HL-60 (cell line): ENCODE measurements around the gene MS4A18.

ENCODE experiments used
- DNase-seq, 2 experiments: peaks; one replicate each; pipeline ENCODE4 v3.0.0-alpha.2; 2010 to 2020; ENCODE audit warnings: low read depth in 1 of 2, low spot score in 1 of 2
- H3K27ac ChIP-seq: fragments of 250-450 bp; sonication (Bioruptor Pico); replicated peaks from 2 replicates; pipeline ENCODE4 v1.5.1; 2020; ENCODE audit warnings: mild to moderate bottlenecking, moderate library complexity
- H3K27me3 ChIP-seq: fragments of 250-450 bp; sonication (Bioruptor Pico); 2 replicates; pipeline ENCODE4 v1.5.1; 2021; ENCODE audit warnings: mild to moderate bottlenecking, moderate library complexity; ENCODE audit not compliant: insufficient read depth, poor library complexity, severe bottlenecking
- H3K4me3 ChIP-seq: replicated peaks from 2 replicates; pipeline ENCODE4 v1.5.1; 2011; ENCODE audit warnings: mild to moderate bottlenecking, control low read depth, low read length; ENCODE audit not compliant: insufficient read depth
- CTCF ChIP-seq: IDR thresholded peaks from one replicate; pipeline ENCODE4 v1.5.1; 2011; ENCODE audit warnings: low read length, control low read depth, inconsistent platforms; ENCODE audit not compliant: insufficient read depth
- GABPA ChIP-seq: IDR thresholded peaks from 2 replicates; pipeline ENCODE4 v1.6.1; 2012; ENCODE audit warnings: low read depth
- POLR2AphosphoS5 ChIP-seq: IDR thresholded peaks from 2 replicates; pipeline ENCODE4 v1.6.1; 2012; ENCODE audit warnings: low read depth
- REST ChIP-seq: IDR thresholded peaks from 2 replicates; pipeline ENCODE4 v1.6.1; 2012; ENCODE audit warnings: low read depth; ENCODE audit not compliant: insufficient replicate concordance
- SPI1 ChIP-seq: IDR thresholded peaks from 2 replicates; pipeline ENCODE4 v1.6.1; 2012; ENCODE audit warnings: low read depth, mild to moderate bottlenecking, borderline replicate concordance

Gene MS4A18

GRCh38 chr11:60780065-60780464 is 55.5 kb downstream of the MS4A18 start:
- Histone ChIP-seq H3K27ac (no peak overlapping the region), H3K27me3 (peaks cover 2% of the 10 kb centered on the region), H3K4me3 (no peak overlapping the region)
- no peak for DNase-seq
- TF ChIP-seq SPI1 (no peak), GABPA (no peak), REST (no peak), POLR2AphosphoS5 (no peak), CTCF (no peak)

GRCh38 chr11:60780774-60781173 is 56.3 kb downstream of the MS4A18 start:
- TF ChIP-seq POLR2AphosphoS5 (no peak), CTCF (no peak), SPI1 (no peak), GABPA (no peak), REST (no peak)
- Histone ChIP-seq H3K4me3 (no peak overlapping the region), H3K27me3 (peaks cover 2% of the 10 kb centered on the region), H3K27ac (no peak overlapping the region)
- DNase-seq: no peak

- no peak for TF ChIP-seq REST
- no peak for TF ChIP-seq POLR2AphosphoS5
- no peak for TF ChIP-seq SPI1
- no peak for TF ChIP-seq GABPA
- TF ChIP-seq CTCF: no peak
- Histone ChIP-seq H3K27me3 (peaks cover 2% of the 10 kb centered on the region), H3K4me3 (no peak overlapping the region), H3K27ac (no peak overlapping the region)
- no peak for DNase-seq
These were observed 56.9 kb downstream of the MS4A18 start for GRCh38 chr11:60781286-60781980.
